HEK293T (cell line): ENCODE results near the gene COLGALT1.

Experiments used
- BHLHE40 ChIP-seq: fragments of 450-650 bp; IDR thresholded peaks from 2 replicates; pipeline ENCODE4 v1.6.1; 2016; ENCODE audit warnings: mild to moderate bottlenecking, moderate library complexity, borderline replicate concordance
- CTBP1 ChIP-seq: fragments of 450-650 bp; IDR thresholded peaks from 2 replicates; pipeline ENCODE4 v1.6.1; 2016; ENCODE audit warnings: borderline replicate concordance
- FOXM1 ChIP-seq: fragments of 450-650 bp; IDR thresholded peaks from 2 replicates; pipeline ENCODE4 v1.6.1; 2017; ENCODE audit warnings: mild to moderate bottlenecking, borderline replicate concordance
- SUZ12 ChIP-seq: fragments of 450-650 bp; IDR thresholded peaks from 2 replicates; pipeline ENCODE4 v1.6.1; 2016; ENCODE audit warnings: mild to moderate bottlenecking
- TARDBP ChIP-seq: fragments of 450-650 bp; IDR thresholded peaks from 2 replicates; pipeline ENCODE4 v1.6.1; 2016
- ZNF384 ChIP-seq: fragments of 450-650 bp; IDR thresholded peaks from 2 replicates; pipeline ENCODE4 v1.6.1; 2016

GRCh38 chr19:17577457-17578097, 22.1 kb downstream of the COLGALT1 start:
- TF ChIP-seq BHLHE40, result no peak
- TF ChIP-seq ZNF384, result no peak
- no peak for TF ChIP-seq FOXM1
- TF ChIP-seq SUZ12, result no peak
- TF ChIP-seq CTBP1, result no peak
- TF ChIP-seq TARDBP, result no peak
